Pulmonary artery endothelial cell (primary cell): ENCODE data around the gene ORAI3. TPM values are rescaled to one million over a fixed set of nuclear protein-coding genes. Genes with fewer than 3 reads are reported as not detected.

ENCODE experiments used
- DNase-seq: peaks from one replicate; pipeline ENCODE4 v3.0.0-alpha.2; 2011; ENCODE audit warnings: low read depth, low spot score
- total RNA-seq: library from RNA; depleted of rRNA; stranded (reverse); fragments of >200 nt; gene quantifications from 2 replicates; pipeline ENCODE4 v1.2.3, GENCODE V29; 2014

ORAI3 gene
- total RNA-seq, 1 donor from 2014 or later: 19.5 TPM

- DNase-seq: peak; percentile 95
Measured at GRCh38 chr16:30947859-30948666, 805 bp upstream of the ORAI3 start.

GRCh38 chr16:30949650-30950515, 1.0 kb downstream of the ORAI3 start:
- no peak for DNase-seq

DNA sequence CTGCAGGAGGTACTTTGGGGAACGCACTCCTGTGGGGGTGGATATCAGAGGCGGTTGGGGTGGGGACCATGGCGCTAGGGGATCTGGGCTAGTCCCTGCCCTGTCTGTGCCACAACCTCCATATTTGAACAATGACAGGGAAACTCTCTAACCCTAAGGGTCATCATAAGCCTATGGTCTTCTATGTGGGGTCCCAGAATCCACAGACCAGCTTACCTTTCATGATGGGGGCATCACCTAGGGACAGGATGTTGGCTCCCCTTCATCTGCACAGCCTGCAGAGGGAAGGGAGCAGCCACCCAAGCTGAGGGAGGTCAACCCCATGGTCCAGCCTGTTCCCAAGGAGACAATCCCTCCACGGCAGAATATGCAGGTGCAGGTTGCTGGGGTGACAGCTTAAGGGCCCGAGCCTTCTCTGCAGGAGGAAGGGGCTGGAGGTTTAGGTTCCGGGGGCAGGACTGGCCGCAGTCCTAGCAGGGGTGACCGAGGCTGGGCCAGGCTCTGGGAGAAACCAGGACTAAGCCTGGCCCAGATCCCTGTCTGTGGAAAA, 1.7 kb downstream of the ORAI3 start:
- DNase-seq: no peak

DNA sequence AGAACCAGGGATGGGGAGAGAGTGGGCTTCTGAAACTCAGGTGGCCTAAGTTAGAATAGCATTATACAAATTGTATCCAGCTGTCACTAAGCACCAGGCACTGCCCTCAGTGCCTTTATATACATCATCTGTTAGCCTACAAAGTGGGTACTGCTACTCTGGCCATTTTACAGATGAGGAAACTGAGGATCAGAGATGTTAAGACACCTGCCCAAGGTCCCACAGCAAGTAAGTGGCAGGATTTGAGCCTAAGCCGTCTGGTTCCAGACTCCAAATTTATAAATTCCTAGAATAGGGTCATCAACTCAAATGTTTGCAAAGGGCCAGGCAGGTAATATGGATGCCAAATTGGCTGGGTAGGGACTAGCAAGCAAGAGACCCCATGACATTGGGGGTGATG, 2.3 kb downstream of the ORAI3 start:
- DNase-seq: no peak

DNA sequence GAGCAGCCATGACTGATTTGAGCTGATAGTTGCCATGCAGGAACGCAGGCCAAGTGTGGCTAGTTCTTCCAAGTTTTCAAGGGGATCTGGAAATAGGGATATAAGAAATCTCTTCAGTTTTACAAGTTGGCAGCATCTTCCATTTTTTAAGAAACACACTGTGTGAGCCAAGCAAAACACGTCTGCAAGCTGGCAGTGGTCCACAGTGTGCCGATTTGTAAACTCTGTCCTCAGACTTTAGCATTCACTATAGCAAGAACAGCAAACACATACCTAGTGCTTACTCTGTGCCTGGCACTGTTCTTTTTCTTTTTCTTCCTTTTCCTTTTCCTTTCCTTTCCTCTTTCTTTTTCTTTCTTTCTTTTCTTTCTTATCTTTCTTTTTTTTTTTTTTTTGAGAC, 2.9 kb downstream of the ORAI3 start:
- no peak for DNase-seq

GRCh38 chr16:30953111-30953510, 4.2 kb downstream of the ORAI3 start:
- no peak for DNase-seq

DNA sequence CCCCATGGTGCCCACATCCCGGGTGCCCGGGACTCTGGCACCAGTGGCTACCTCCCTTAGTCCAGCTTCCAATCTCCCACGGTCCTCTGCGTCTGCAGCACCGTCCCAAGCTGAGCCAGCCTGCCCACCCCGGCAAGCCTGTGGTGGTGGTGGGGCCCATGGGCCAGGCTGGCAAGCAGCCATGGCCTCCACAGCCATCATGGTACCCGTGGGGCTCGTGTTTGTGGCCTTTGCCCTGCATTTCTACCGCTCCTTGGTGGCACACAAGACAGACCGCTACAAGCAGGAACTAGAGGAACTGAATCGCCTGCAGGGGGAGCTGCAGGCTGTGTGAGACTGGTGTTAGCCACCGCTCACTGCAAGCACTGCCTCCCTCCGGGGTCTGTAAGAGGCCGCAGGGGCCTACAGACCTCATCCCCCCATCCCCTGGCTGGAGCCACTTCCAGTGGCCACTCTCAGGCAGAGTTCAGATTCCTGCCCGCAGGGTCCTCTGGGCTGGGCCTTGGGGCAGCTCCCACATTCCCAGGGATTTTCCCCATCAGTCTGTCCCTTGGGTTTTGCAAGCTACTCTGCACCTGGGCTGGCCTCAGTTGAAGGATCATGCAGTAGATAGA, 4.8 kb downstream of the ORAI3 start:
- DNase-seq: no peak

GRCh38 chr16:30954993-30955392, 6.1 kb downstream of the ORAI3 start:
- DNase-seq: no peak

GRCh38 chr16:30956601-30957455, 8.0 kb downstream of the ORAI3 start:
- peak; percentile 66 for DNase-seq

DNA sequence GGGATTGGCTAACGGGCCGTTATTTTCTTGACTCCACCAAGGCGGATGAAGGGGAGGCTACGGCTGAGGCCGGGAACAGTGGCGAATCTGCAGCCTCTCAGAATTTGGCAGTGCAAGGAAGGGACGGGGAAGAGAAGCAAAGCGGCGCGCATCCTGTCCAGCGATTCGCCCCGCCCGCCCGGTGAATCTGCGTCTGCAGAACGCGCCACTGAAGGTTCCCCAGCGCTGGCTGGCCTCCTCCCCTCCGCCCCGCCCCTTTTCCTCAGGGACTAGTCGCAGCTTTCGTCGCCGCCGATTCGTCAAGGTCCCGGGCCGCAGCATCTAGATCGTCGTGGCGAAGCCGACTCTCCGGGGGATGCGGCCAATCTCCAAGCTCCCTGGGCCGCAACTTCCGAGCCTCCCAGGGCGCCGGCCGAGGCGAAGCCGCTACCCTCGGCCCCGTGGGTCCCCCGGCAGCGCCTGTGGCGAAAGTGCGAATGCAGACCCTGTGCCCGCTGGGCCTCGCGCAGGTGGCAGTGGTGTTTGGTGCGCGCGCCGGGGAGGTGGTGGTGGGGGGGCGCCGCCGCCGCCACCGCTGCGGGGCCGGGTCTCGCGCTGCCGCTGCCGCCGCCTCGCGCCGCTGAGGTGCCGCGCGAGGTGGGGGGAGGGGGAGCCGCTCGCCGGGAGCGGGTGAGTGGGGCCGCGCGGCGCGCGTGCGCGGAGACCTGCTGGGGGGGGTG, 8.7 kb downstream of the ORAI3 start, which contains the start of gene SETD1A:
Gene SETD1A (plus strand): TSS at position 299 of the 719 bp plus-strand sequence. CDS start 978 bp downstream, outside the sequence.
- peak; percentile 91 for DNase-seq

- DNase-seq: no peak
Measured at GRCh38 chr16:30958175-30959079, 9.6 kb downstream of the ORAI3 start.

- DNase-seq: no peak
Measured at GRCh38 chr16:30961384-30961783, 12.5 kb downstream of the ORAI3 start.

- no peak for DNase-seq
Measured at GRCh38 chr16:30963925-30964511, 15.2 kb downstream of the ORAI3 start.

GRCh38 chr16:30964574-30965226, 15.8 kb downstream of the ORAI3 start:
- DNase-seq: no peak

DNA sequence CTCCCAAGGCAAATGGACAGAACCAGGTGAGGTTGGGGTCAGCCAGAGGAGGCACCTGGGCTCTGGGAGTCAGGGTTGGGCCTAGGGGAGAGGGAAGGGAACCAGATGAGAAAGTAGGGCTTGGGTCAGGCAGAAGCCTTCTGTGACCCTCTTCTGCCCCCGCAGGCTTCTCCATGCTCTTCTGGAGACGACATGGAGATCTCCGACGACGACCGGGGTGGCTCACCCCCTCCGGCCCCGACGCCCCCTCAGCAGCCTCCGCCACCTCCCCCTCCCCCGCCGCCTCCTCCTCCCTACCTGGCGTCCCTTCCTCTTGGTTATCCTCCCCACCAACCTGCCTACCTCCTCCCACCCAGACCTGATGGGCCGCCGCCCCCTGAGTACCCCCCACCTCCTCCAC, 16.6 kb downstream of the ORAI3 start:
- DNase-seq: no peak

- no peak for DNase-seq
Measured at GRCh38 chr16:30966033-30966619, 17.3 kb downstream of the ORAI3 start.

GRCh38 chr16:30967795-30968194, 18.9 kb downstream of the ORAI3 start:
- no peak for DNase-seq
